Body of pancreas (tissue), 4 donors: ENCODE data around the gene P2RX3.

Experiments
- POLR2A ChIP-seq, 3 donors: fragments of 450-650 bp; IDR thresholded peaks; one replicate each; pipeline ENCODE4 v1.6.1; 2016; ENCODE audit warnings: antibody characterized with exemption in 3 of 3, mild to moderate bottlenecking in 2 of 3
- TF ChIP-seq, protein P1 (sequence below), 7 experiments: fragments of 450-650 bp in 4 of 7; fragments of 200-600 bp in 3 of 7; sonication (generic) in 3 of 7; IDR thresholded peaks; one replicate each; pipeline ENCODE4 v1.5.1; 2016 to 2019; ENCODE audit warnings: antibody characterized with exemption in 7 of 7

- TF ChIP-seq, protein P1, sequence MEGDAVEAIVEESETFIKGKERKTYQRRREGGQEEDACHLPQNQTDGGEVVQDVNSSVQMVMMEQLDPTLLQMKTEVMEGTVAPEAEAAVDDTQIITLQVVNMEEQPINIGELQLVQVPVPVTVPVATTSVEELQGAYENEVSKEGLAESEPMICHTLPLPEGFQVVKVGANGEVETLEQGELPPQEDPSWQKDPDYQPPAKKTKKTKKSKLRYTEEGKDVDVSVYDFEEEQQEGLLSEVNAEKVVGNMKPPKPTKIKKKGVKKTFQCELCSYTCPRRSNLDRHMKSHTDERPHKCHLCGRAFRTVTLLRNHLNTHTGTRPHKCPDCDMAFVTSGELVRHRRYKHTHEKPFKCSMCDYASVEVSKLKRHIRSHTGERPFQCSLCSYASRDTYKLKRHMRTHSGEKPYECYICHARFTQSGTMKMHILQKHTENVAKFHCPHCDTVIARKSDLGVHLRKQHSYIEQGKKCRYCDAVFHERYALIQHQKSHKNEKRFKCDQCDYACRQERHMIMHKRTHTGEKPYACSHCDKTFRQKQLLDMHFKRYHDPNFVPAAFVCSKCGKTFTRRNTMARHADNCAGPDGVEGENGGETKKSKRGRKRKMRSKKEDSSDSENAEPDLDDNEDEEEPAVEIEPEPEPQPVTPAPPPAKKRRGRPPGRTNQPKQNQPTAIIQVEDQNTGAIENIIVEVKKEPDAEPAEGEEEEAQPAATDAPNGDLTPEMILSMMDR (IDR thresholded peaks at IDR 0.05), result no peak
- TF ChIP-seq POLR2A (IDR thresholded peaks at IDR 0.05), result no peak
Observed at GRCh38 chr11:57407010-57407920, 69.1 kb downstream of the P2RX3 start.
